HFFc6 (cell line): ENCODE measurements around the gene TTLL1. TPM values are rescaled to one million over a fixed set of nuclear protein-coding genes. Genes with fewer than 3 reads are reported as not detected.

Source experiments
- DNase-seq: peaks from one replicate; pipeline ENCODE4 v3.0.0-alpha.2; 2018
- H3K27ac Mint-ChIP-seq: 2 replicates; pipeline ENCODE4 v1.8.0; 2020; ENCODE audit warnings: mild to moderate bottlenecking, mixed read lengths
- H3K27me3 Mint-ChIP-seq: 2 replicates; pipeline ENCODE4 v1.8.0; 2021; ENCODE audit warnings: mild to moderate bottlenecking, moderate library complexity, mixed read lengths; ENCODE audit not compliant: insufficient read depth
- H3K36me3 Mint-ChIP-seq: 2 replicates; pipeline ENCODE4 v1.8.0; 2021; ENCODE audit warnings: low read depth, mixed read lengths
- H3K4me1 Mint-ChIP-seq: 2 replicates; pipeline ENCODE4 v1.8.0; 2020; ENCODE audit warnings: low read depth, mixed read lengths
- H3K4me3 Mint-ChIP-seq: 2 replicates; pipeline ENCODE4 v1.8.0; 2020; ENCODE audit warnings: mild to moderate bottlenecking, moderate library complexity, mixed read lengths
- H3K9me3 Mint-ChIP-seq: 2 replicates; pipeline ENCODE4 v1.8.0; 2020; ENCODE audit warnings: mild to moderate bottlenecking, mixed read lengths
- CTCF ChIP-seq: fragments of 200-600 bp; sonication (generic); IDR thresholded peaks from 2 replicates; pipeline ENCODE4 v1.5.0; 2021; ENCODE audit warnings: antibody characterized with exemption, mild to moderate bottlenecking
- total RNA-seq, 6 experiments: library from RNA; stranded (reverse); fragmentation: NEBNext Ultra II Directional; extraction: Animal tissue kit (Norgen Biotek cat#: 25700); gene quantifications; 2 replicates in 1 of 6; 3 replicates in 5 of 6; pipeline ENCODE4 v1.2.3, GENCODE V29; 2021

Gene TTLL1
- total RNA-seq, 6 experiments from 2014 or later, result 5.7 to 7.7 (median 6.5) TPM

GRCh38 chr22:43100225-43100624 lies 11.0 kb upstream of the TTLL1 start:
- TF ChIP-seq CTCF, result no peak
- no peak overlapping the region for H3K4me3 Mint-ChIP-seq
- H3K27ac Mint-ChIP-seq, result no peak overlapping the region
- peaks cover 15% of the 10 kb centered on the region for H3K9me3 Mint-ChIP-seq
- peaks cover 6% of the 10 kb centered on the region; the same call in 1 of the 2 replicates for H3K4me1 Mint-ChIP-seq
- no peak for DNase-seq
- peaks cover 14% of the 10 kb centered on the region for H3K36me3 Mint-ChIP-seq
- no peaks in the 10 kb centered on the region; the same call in none of the 2 replicates for H3K27me3 Mint-ChIP-seq

- Mint-ChIP-seq H3K4me1 (peaks cover 8% of the 10 kb centered on the region; the same call in 1 of the 2 replicates), H3K9me3 (peaks cover 15% of the 10 kb centered on the region), H3K36me3 (peaks cover 14% of the 10 kb centered on the region), H3K4me3 (no peak overlapping the region), H3K27me3 (no peaks in the 10 kb centered on the region; the same call in none of the 2 replicates), H3K27ac (no peak overlapping the region)
- no peak for DNase-seq
- no peak for TF ChIP-seq CTCF
Measured at GRCh38 chr22:43099095-43099494, 9.9 kb upstream of the TTLL1 start.

GRCh38 chr22:43098356-43098755 lies 9.2 kb upstream of the TTLL1 start:
- H3K27me3 Mint-ChIP-seq, result no peaks in the 10 kb centered on the region; the same call in none of the 2 replicates
- H3K9me3 Mint-ChIP-seq, result peaks cover 15% of the 10 kb centered on the region
- H3K27ac Mint-ChIP-seq, result no peak overlapping the region
- no peak overlapping the region for H3K4me3 Mint-ChIP-seq
- peaks cover 13% of the 10 kb centered on the region; the same call in 1 of the 2 replicates for H3K4me1 Mint-ChIP-seq
- TF ChIP-seq CTCF, result no peak
- peaks cover 14% of the 10 kb centered on the region for H3K36me3 Mint-ChIP-seq
- no peak for DNase-seq

- Mint-ChIP-seq H3K27me3 (no peaks in the 10 kb centered on the region; the same call in none of the 2 replicates), H3K4me1 (peaks cover 19% of the 10 kb centered on the region; the same call in 1 of the 2 replicates), H3K36me3 (peaks cover 14% of the 10 kb centered on the region), H3K4me3 (no peak overlapping the region), H3K27ac (no peak overlapping the region), H3K9me3 (peaks cover 15% of the 10 kb centered on the region)
- DNase-seq, result no peak
- no peak for TF ChIP-seq CTCF
Measured at GRCh38 chr22:43096420-43096819, 7.2 kb upstream of the TTLL1 start.

GRCh38 chr22:43094551-43094950 lies 5.4 kb upstream of the TTLL1 start:
- no peaks in the 10 kb centered on the region; the same call in 1 of the 2 replicates for H3K27me3 Mint-ChIP-seq
- no peak overlapping the region for H3K27ac Mint-ChIP-seq
- no peak overlapping the region for H3K4me3 Mint-ChIP-seq
- H3K9me3 Mint-ChIP-seq, result peaks cover 15% of the 10 kb centered on the region
- peaks cover 19% of the 10 kb centered on the region for H3K4me1 Mint-ChIP-seq
- peaks cover 14% of the 10 kb centered on the region for H3K36me3 Mint-ChIP-seq
- no peak for TF ChIP-seq CTCF
- no peak for DNase-seq
